SU-DHL-6 (cell line): ENCODE measurements around the gene BASP1.

Source experiments
- H2AFZ ChIP-seq: fragments of 200-600 bp; sonication (generic); 2 replicates; pipeline ENCODE4 v1.6.1; 2014; ENCODE audit warnings: low read depth, mild to moderate bottlenecking, moderate library complexity, mixed read lengths, antibody characterized with exemption, low read length; ENCODE audit not compliant: severe bottlenecking
- H3F3A ChIP-seq: fragments of 200-600 bp; shearing (Covaris generic); 2 replicates; pipeline ENCODE4 v1.6.0; 2016; ENCODE audit warnings: antibody characterized with exemption, mild to moderate bottlenecking; ENCODE audit not compliant: insufficient read depth
- H3K27ac ChIP-seq: fragments of 200-600 bp; sonication (generic); 2 replicates; pipeline ENCODE4 v1.5.1; 2016; ENCODE audit warnings: low read depth, mild to moderate bottlenecking, low read length, moderate library complexity, mixed read lengths
- H3K27me3 ChIP-seq: fragments of 200-600 bp; sonication (generic), shearing (Covaris generic); 2 replicates; pipeline ENCODE4 v1.6.0; 2014; ENCODE audit warnings: mild to moderate bottlenecking, low read length
- H3K36me3 ChIP-seq: fragments of 200-600 bp; sonication (generic); 2 replicates; pipeline ENCODE4 v1.6.1; 2014; ENCODE audit warnings: mild to moderate bottlenecking, low read length, mixed read lengths
- H3K4me2 ChIP-seq: fragments of 300-600, 200-600 bp; shearing (Covaris generic), sonication (generic); 2 replicates; pipeline ENCODE4 v1.6.0; 2014; ENCODE audit warnings: low read length, low read depth, mild to moderate bottlenecking; ENCODE audit not compliant: poor library complexity, severe bottlenecking
- H3K4me3 ChIP-seq: fragments of 200-600 bp; sonication (generic); 2 replicates; pipeline ENCODE4 v1.5.1; 2014; ENCODE audit warnings: antibody characterized with exemption, low read length, mild to moderate bottlenecking, mixed read lengths; ENCODE audit not compliant: insufficient read depth, poor library complexity, severe bottlenecking
- H3K79me2 ChIP-seq: fragments of 200-600 bp; sonication (generic); 2 replicates; pipeline ENCODE4 v1.6.1; 2014; ENCODE audit warnings: mild to moderate bottlenecking, low read length, moderate library complexity; ENCODE audit not compliant: insufficient read depth
- H3K9ac ChIP-seq: fragments of 200-600 bp; sonication (generic); 2 replicates; pipeline ENCODE4 v1.7.0; 2014; ENCODE audit warnings: mild to moderate bottlenecking, low read length
- H3K9me2 ChIP-seq: fragments of 200-600 bp; sonication (generic); replicated peaks from 2 replicates; pipeline ENCODE4 v1.6.1; 2014; ENCODE audit warnings: low read length; ENCODE audit not compliant: insufficient read depth
- H3K9me3 ChIP-seq: fragments of 200-600 bp; sonication (generic); 2 replicates; pipeline ENCODE4 v1.6.1; 2014; ENCODE audit warnings: low read length, mixed read lengths; ENCODE audit not compliant: insufficient read depth
- H4K20me1 ChIP-seq: fragments of 200-600 bp; sonication (generic); 2 replicates; pipeline ENCODE4 v1.6.1; 2014; ENCODE audit warnings: low read depth, mild to moderate bottlenecking, antibody characterized with exemption, low read length, moderate library complexity, mixed read lengths
- EZH2phosphoT487 ChIP-seq: fragments of 200-600 bp; sonication (generic), shearing (Covaris generic); conservative IDR thresholded peaks from 2 replicates; pipeline ENCODE4 v1.6.1; 2018; ENCODE audit warnings: mild to moderate bottlenecking, antibody characterized with exemption, low read length, moderate library complexity, mixed read lengths
- TF ChIP-seq, protein P1 (sequence below): fragments of 200-600 bp; sonication (generic); IDR thresholded peaks from one replicate; pipeline ENCODE4 v1.5.1; 2017; ENCODE audit warnings: antibody characterized with exemption, mild to moderate bottlenecking, low read length, moderate library complexity; ENCODE audit not compliant: insufficient read depth, poor library complexity, severe bottlenecking

BASP1 gene

GRCh38 chr5:17289681-17290539 lies 72.5 kb downstream of the BASP1 start:
- no peaks in the 10 kb centered on the region for H3K36me3 ChIP-seq
- no peaks in the 10 kb centered on the region for H3K79me2 ChIP-seq
- H3K27me3 ChIP-seq: no peaks in the 10 kb centered on the region
- H3K9me3 ChIP-seq: no peaks in the 10 kb centered on the region
- no peak overlapping the region for H2AFZ ChIP-seq
- H3K9ac ChIP-seq: no peak overlapping the region
- H3K4me3 ChIP-seq: no peak overlapping the region
- no peak for TF ChIP-seq EZH2phosphoT487
- TF ChIP-seq, protein P1, sequence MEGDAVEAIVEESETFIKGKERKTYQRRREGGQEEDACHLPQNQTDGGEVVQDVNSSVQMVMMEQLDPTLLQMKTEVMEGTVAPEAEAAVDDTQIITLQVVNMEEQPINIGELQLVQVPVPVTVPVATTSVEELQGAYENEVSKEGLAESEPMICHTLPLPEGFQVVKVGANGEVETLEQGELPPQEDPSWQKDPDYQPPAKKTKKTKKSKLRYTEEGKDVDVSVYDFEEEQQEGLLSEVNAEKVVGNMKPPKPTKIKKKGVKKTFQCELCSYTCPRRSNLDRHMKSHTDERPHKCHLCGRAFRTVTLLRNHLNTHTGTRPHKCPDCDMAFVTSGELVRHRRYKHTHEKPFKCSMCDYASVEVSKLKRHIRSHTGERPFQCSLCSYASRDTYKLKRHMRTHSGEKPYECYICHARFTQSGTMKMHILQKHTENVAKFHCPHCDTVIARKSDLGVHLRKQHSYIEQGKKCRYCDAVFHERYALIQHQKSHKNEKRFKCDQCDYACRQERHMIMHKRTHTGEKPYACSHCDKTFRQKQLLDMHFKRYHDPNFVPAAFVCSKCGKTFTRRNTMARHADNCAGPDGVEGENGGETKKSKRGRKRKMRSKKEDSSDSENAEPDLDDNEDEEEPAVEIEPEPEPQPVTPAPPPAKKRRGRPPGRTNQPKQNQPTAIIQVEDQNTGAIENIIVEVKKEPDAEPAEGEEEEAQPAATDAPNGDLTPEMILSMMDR: no peak
- no peaks in the 10 kb centered on the region for H3K9me2 ChIP-seq
- H3F3A ChIP-seq: no peaks in the 10 kb centered on the region
- no peak overlapping the region for H3K4me2 ChIP-seq
- no peaks in the 10 kb centered on the region for H4K20me1 ChIP-seq
- no peak overlapping the region for H3K27ac ChIP-seq

- H3K79me2 ChIP-seq: no peaks in the 10 kb centered on the region
- no peaks in the 10 kb centered on the region for H3K36me3 ChIP-seq
- no peak overlapping the region for H3K4me3 ChIP-seq
- TF ChIP-seq, protein P1: no peak
- no peak for TF ChIP-seq EZH2phosphoT487
- no peak overlapping the region for H2AFZ ChIP-seq
- no peaks in the 10 kb centered on the region for H3F3A ChIP-seq
- H3K4me2 ChIP-seq: no peak overlapping the region
- no peaks in the 10 kb centered on the region for H3K9me3 ChIP-seq
- H4K20me1 ChIP-seq: no peaks in the 10 kb centered on the region
- H3K27ac ChIP-seq: no peak overlapping the region
- H3K9ac ChIP-seq: no peak overlapping the region
- H3K9me2 ChIP-seq: no peaks in the 10 kb centered on the region
- H3K27me3 ChIP-seq: no peaks in the 10 kb centered on the region
Measured at GRCh38 chr5:17290540-17290974, 73.1 kb downstream of the BASP1 start.

- no peak overlapping the region for H3K27ac ChIP-seq
- H4K20me1 ChIP-seq: no peaks in the 10 kb centered on the region
- no peaks in the 10 kb centered on the region for H3F3A ChIP-seq
- H3K36me3 ChIP-seq: no peaks in the 10 kb centered on the region
- no peaks in the 10 kb centered on the region for H3K27me3 ChIP-seq
- H3K9me2 ChIP-seq: no peaks in the 10 kb centered on the region
- no peaks in the 10 kb centered on the region for H3K79me2 ChIP-seq
- no peak overlapping the region for H3K9ac ChIP-seq
- no peak overlapping the region for H2AFZ ChIP-seq
- H3K9me3 ChIP-seq: no peaks in the 10 kb centered on the region
- H3K4me3 ChIP-seq: no peak overlapping the region
- H3K4me2 ChIP-seq: no peak overlapping the region
- no peak for TF ChIP-seq EZH2phosphoT487
- TF ChIP-seq, protein P1: no peak
Measured at GRCh38 chr5:17292434-17293015, 75.1 kb downstream of the BASP1 start.
